Skin of body (tissue), 2 donors: ENCODE results near the gene ABTB2. TPM values are rescaled to one million over a fixed set of nuclear protein-coding genes. Genes with fewer than 3 reads are reported as not detected.
A peak's percentile ranks its signal among the peaks of the same experiment; 100 is the strongest.

ENCODE experiments used
- DNase-seq: peaks from one replicate; lab custom pipeline; 2025; lab: John Stamatoyannopoulos, UW
- total RNA-seq: library from RNA; depleted of rRNA; stranded (reverse); fragments of >200 nt; gene quantifications from one replicate; pipeline ENCODE4 v1.2.3, GENCODE V29; 2014

ABTB2 gene
- total RNA-seq, 1 donor from 2014 or later, result 5.7 TPM

GRCh38 chr11:34292111-34292510, 65.7 kb downstream of the ABTB2 start:
- peak; percentile 48 for DNase-seq

- DNase-seq, result no peak
Observed at GRCh38 chr11:34290926-34291325, 66.9 kb downstream of the ABTB2 start.

- DNase-seq, result no peak
Observed at GRCh38 chr11:34288492-34288891, 69.3 kb downstream of the ABTB2 start.

GRCh38 chr11:34284811-34285481, 72.9 kb downstream of the ABTB2 start:
- DNase-seq, result no peak

GRCh38 chr11:34284156-34284555, 73.7 kb downstream of the ABTB2 start:
- no peak for DNase-seq

GRCh38 chr11:34280945-34281872, 76.6 kb downstream of the ABTB2 start:
- no peak for DNase-seq

- DNase-seq, result no peak
Observed at GRCh38 chr11:34278693-34279297, 79.0 kb downstream of the ABTB2 start.

- DNase-seq, result no peak
Observed at GRCh38 chr11:34278175-34278574, 79.6 kb downstream of the ABTB2 start.

GRCh38 chr11:34277171-34277570, 80.6 kb downstream of the ABTB2 start:
- no peak for DNase-seq

GRCh38 chr11:34276352-34276864, 81.4 kb downstream of the ABTB2 start:
- DNase-seq, result no peak

- DNase-seq, result no peak
Observed at GRCh38 chr11:34275486-34275885, 82.3 kb downstream of the ABTB2 start.

GRCh38 chr11:34274712-34275398, 83.0 kb downstream of the ABTB2 start:
- peak; percentile 77 for DNase-seq

- no peak for DNase-seq
Observed at GRCh38 chr11:34273099-34273498, 84.7 kb downstream of the ABTB2 start.

GRCh38 chr11:34271727-34272126, 86.1 kb downstream of the ABTB2 start:
- no peak for DNase-seq

- no peak for DNase-seq
Observed at GRCh38 chr11:34270711-34271110, 87.1 kb downstream of the ABTB2 start.

GRCh38 chr11:34269694-34270245, 88.0 kb downstream of the ABTB2 start:
- DNase-seq, result no peak

GRCh38 chr11:34268906-34269430, 88.8 kb downstream of the ABTB2 start:
- DNase-seq, result no peak

GRCh38 chr11:34267417-34267816, 90.4 kb downstream of the ABTB2 start:
- no peak for DNase-seq

GRCh38 chr11:34267013-34267412, 90.8 kb downstream of the ABTB2 start:
- DNase-seq, result no peak

- DNase-seq, result peak; percentile 80
Observed at GRCh38 chr11:34266090-34266912, 91.5 kb downstream of the ABTB2 start.
